Measurements from ENCODE around the gene ATP10A.
A peak's percentile ranks its signal among the peaks of the same experiment; 100 is the strongest.

The ATP10A gene

DNA sequence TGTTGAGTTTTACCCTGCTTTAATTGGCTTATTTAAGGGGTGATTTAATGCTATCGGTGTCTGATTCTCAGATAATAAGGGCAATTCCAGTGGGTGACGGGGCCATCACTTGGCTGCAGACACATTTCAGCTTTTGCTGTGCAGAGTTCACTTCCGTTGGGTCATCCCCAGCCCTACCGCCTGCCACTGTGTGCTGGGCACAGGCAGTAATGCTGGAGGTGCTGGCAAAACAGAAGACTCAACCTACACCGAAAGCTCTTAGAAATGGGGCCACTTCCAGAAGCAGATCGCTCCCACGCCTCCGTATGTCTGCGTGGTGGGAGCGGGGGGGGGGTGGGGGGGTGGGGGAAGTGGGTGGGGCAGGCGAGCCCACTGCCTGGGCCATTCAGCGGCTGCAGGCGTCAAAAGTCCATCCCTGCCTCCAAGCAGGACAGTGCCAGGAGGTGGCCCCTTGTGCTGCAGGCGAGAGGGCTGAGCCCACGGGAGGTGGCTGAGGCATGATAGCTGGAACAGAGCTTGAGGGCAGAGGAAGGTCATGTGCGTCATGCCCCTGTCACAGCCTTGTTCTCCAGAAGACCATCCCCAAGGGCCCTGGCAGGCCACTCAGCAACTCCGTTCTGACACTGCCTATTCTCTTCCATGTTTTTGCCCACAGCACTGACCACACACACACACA lies 128.3 kb downstream of the ATP10A start:
- peak; percentile 91 for DNase-seq (ENCODE audit: low spot score)
- Histone ChIP-seq H3K4me3 (no peak overlapping the region), H3K27ac (peak overlapping the region; percentile 75 to 89)
- TF ChIP-seq, protein P1, sequence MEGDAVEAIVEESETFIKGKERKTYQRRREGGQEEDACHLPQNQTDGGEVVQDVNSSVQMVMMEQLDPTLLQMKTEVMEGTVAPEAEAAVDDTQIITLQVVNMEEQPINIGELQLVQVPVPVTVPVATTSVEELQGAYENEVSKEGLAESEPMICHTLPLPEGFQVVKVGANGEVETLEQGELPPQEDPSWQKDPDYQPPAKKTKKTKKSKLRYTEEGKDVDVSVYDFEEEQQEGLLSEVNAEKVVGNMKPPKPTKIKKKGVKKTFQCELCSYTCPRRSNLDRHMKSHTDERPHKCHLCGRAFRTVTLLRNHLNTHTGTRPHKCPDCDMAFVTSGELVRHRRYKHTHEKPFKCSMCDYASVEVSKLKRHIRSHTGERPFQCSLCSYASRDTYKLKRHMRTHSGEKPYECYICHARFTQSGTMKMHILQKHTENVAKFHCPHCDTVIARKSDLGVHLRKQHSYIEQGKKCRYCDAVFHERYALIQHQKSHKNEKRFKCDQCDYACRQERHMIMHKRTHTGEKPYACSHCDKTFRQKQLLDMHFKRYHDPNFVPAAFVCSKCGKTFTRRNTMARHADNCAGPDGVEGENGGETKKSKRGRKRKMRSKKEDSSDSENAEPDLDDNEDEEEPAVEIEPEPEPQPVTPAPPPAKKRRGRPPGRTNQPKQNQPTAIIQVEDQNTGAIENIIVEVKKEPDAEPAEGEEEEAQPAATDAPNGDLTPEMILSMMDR (IDR thresholded peaks at IDR 0.05), result no peak

DNA sequence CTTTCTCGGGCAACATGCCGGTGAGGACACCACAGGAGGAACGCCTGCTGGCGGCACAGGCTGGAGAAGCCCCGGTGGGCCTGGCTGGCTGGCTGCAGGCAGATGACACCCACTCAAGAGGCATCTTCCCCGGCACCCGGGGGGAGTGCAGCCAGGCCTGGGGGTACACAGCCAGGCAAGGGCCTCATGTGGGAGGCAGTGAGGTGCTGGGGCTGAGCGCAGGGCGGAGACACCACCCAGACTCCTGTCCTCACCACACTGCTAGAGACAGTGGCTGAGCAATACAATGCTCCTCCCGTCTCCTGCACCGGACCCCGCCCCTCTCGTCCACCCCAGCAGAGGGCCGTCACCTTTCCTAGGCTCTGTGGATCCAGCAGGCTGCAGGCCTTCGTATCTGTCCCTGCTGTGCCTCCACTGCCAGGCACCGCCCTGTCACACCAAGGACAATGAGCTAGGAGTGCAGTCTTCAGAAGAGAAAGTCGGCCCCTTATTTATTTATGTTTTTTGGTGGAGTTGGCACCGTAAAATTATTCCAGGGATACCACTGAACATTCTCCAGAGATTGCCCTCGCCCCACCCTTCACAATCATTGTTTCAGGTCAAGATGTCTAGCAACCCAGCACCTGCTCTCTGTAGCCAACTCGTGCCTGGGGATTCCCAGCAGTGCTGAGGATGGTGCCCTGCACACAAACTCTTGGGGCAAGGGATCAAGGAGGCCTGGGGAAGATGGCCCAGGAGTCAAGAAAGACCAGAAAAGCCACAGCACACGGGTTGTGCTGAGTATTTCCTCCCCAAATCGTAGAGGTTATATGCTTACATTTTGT lies 129.1 kb downstream of the ATP10A start:
- TF ChIP-seq, protein P1 (IDR thresholded peaks at IDR 0.05), result no peak
- H3K27ac ChIP-seq, result peak overlapping the region; percentile 75 to 89
- peak; percentile 63 for DNase-seq (ENCODE audit: low spot score)

DNA sequence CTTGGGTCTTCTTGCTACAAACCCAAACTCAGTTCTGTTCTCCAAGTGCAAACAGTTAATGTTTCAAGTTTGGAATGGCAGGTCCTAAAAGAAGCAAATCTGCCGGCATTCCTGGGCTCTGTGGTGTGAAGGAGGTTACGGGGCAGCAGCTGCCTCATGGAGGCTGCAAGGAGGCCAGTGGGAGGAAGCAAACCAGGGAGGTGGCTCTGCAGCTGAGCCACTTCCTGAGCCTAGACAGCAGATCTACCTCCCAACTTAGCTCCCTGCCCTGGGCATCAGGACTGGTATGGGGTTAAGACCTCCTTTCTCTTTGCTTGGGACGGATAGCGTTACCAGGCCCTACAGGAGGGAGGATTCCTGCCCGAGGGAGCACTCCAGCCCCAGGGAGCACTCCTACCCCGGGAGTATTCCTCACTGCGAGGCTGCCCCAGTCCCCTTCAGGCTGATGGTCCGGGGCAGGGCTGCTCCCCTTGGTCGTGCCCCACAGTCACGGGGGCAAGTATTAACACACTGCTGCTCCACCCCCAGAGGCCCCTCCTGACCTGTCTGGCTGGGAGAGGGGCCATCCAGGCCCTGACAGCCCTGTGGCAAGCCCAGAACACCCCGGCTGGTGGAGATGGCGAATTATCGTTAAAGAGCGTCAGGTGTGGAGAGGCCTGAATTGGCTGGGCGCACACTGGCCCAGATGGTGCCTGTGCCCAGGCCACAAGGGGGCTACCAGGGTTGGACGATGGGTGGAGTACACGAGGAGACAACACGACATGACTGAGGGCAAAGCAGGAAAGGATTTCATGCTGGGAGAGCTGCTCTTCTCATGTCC lies 129.9 kb downstream of the ATP10A start:
- TF ChIP-seq, protein P1 (IDR thresholded peaks at IDR 0.05), result no peak
- peak overlapping the region; percentile 75 to 89 for H3K27ac ChIP-seq
- no peak overlapping the region for H3K4me3 ChIP-seq
- peak; percentile 68 for DNase-seq (ENCODE audit: low spot score)

More for the DNA sequence above, 129.1 kb downstream of the ATP10A start:
- no peak overlapping the region for H3K4me3 ChIP-seq

DNA sequence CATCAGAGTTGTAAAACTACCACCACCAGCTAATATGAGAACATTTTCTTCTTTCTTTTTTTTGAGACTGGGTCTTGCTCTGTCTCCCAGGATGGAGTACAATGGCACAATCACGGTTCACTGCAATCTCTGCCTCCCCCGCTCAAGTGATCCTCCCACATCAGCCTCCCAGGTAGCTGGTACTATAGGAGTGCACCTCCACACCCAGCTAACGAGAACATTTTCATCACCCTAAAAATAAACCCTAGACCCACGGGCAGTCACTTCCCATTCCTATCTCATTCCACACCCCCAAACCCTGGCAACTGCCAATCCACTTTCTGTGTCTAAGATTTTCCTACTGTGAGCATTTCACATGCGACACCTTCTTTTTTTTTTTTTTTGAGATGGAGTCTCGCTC lies 130.9 kb downstream of the ATP10A start:
- DNase-seq (ENCODE audit: low spot score), result peak; percentile 43
- Histone ChIP-seq H3K27ac (peak overlapping the region in 1 of 2 donors; percentile 48), H3K4me3 (no peak overlapping the region)
- TF ChIP-seq, protein P1 (IDR thresholded peaks at IDR 0.05), result no peak

DNA sequence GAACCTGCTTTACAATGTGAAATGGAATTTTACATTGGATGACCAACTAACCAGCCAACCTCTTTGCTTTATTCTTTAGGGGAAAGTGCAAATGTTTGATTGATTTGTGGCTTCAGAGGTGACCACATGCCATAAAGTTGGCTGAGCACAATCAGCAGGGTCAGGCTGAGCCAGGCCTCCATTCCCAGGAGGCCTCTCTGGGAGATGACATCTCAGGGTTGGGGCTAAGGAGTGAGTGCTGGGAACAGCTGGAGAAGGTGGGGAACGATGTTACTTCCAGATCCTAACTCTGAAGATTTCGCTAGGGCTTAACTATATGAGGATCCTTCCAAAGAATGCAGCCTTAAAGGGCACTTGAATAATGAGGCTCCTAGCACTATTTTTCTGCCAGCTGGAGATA lies 131.7 kb downstream of the ATP10A start:
- TF ChIP-seq, protein P1 (IDR thresholded peaks at IDR 0.05), result no peak
- H3K27ac ChIP-seq, result peak overlapping the region in 1 of 2 donors; percentile 48
- peak; percentile 71 for DNase-seq (ENCODE audit: low spot score)
- H3K4me3 ChIP-seq, result no peak overlapping the region

DNA sequence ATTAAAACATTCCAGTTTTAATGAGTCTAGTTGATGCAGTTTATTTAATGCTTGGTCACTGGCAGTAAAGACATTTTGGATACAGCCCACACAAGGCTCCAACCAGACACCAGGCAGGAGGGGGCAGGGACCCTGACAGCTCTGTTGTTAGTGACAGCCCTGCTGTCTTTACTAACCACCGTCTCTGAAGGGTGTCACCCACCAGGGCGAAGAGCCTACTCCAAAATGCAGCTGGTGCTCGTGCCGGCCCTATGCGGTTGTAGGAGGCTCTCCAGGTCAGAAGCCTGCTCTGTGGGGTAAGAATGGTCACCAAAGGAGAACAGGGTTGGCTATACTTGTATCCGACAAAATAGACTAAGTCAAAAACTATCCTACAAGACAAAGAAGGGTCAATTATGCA lies 132.2 kb downstream of the ATP10A start:
- no peak overlapping the region for H3K27ac ChIP-seq
- no peak overlapping the region for H3K4me3 ChIP-seq
- TF ChIP-seq, protein P1 (IDR thresholded peaks at IDR 0.05), result no peak
- DNase-seq (ENCODE audit: low spot score), result peak; percentile 52
